BJ (cell line): ENCODE results near the gene SLC17A1. TPM values are rescaled to one million over a fixed set of nuclear protein-coding genes. Genes with fewer than 3 reads are reported as not detected.
"Not testable (repeated sequence)": the region's sequence is repeated elsewhere in the genome, so short reads cannot be mapped to it uniquely, and the experiment has no call there.

Experiments
- CTCF ChIA-PET: fragments of 350-600 bp; formaldehyde crosslinking; extraction: SDS; loops from one replicate; lab custom pipeline; 2021; ENCODE audit warnings: antibody characterized with exemption, inconsistent platforms; lab: Yijun Ruan, JAX
- POLR2A ChIA-PET: fragments of 300-600 bp; sonication (Branson Sonifier 250); formaldehyde crosslinking; extraction: SDS; loops from one replicate; lab custom pipeline; 2021; ENCODE audit warnings: antibody characterized with exemption; lab: Charles Lee
- DNase-seq: peaks from one replicate; pipeline ENCODE4 v3.0.0-alpha.2; 2011; ENCODE audit warnings: low read depth
- H3K27me3 ChIP-seq: 2 replicates; pipeline ENCODE4 v1.6.0; 2011; ENCODE audit warnings: low read length; ENCODE audit not compliant: control insufficient read depth, insufficient read depth
- H3K36me3 ChIP-seq: 2 replicates; pipeline ENCODE4 v1.5.1; 2011; ENCODE audit warnings: low read length; ENCODE audit not compliant: control insufficient read depth, insufficient read depth
- H3K4me3 ChIP-seq: 2 replicates; pipeline ENCODE4 v1.5.1; 2011; ENCODE audit warnings: low read depth, mild to moderate bottlenecking, control low read depth, low read length
- CTCF ChIP-seq: IDR thresholded peaks from 2 replicates; pipeline ENCODE4 v1.5.1; 2011; ENCODE audit warnings: low read depth, mild to moderate bottlenecking, control low read depth, inconsistent platforms, low read length, moderate library complexity; ENCODE audit not compliant: insufficient read depth
- polyA plus RNA-seq: library from polyadenylated mRNA; depleted of rRNA; stranded (reverse); fragments of >200 nt; gene quantifications from 2 replicates; pipeline ENCODE4 v1.2.3, GENCODE V29; 2011

The SLC17A1 gene
- polyA plus RNA-seq, 1 experiment: not detected

- CTCF ChIA-PET: no interaction called here
- POLR2A ChIA-PET: no interaction called here
These were observed 76.4 kb downstream of the SLC17A1 start for GRCh38 chr6:25755483-25755882.

GRCh38 chr6:25754535-25754934, 77.3 kb downstream of the SLC17A1 start, which contains the start of gene SLC17A4:
SLC17A4 (plus strand) TSS chr6:25754742; CDS start chr6:25761963, 7,221 bp downstream.
- Histone ChIP-seq H3K36me3 (no peaks in the 10 kb centered on the region), H3K4me3 (no peak within 1 kb of the TSS), H3K27me3 (no peaks in the 10 kb centered on the region)
- CTCF ChIA-PET: no interaction called here
- POLR2A ChIA-PET: no interaction called here
- no peak for TF ChIP-seq CTCF
- DNase-seq: no peak

More at GRCh38 chr6:25755483-25755882, 76.4 kb downstream of the SLC17A1 start:
- H3K4me3 ChIP-seq: no peak overlapping the region
- TF ChIP-seq CTCF: no peak
- H3K36me3 ChIP-seq: no peaks in the 10 kb centered on the region
- H3K27me3 ChIP-seq: no peaks in the 10 kb centered on the region
- DNase-seq: no peak

GRCh38 chr6:25753079-25753478, 78.8 kb downstream of the SLC17A1 start:
- Histone ChIP-seq H3K27me3 (no peaks in the 10 kb centered on the region), H3K4me3 (no peak overlapping the region), H3K36me3 (no peaks in the 10 kb centered on the region)
- ChIA-PET CTCF (no interaction called here), POLR2A (no interaction called here)
- DNase-seq: no peak
- no peak for TF ChIP-seq CTCF

- Histone ChIP-seq H3K27me3 (no peaks in the 10 kb centered on the region), H3K4me3 (no peak overlapping the region), H3K36me3 (no peaks in the 10 kb centered on the region)
- no peak for DNase-seq
- TF ChIP-seq CTCF: no peak
- ChIA-PET POLR2A (no interaction called here), CTCF (no interaction called here)
These were observed 80.9 kb downstream of the SLC17A1 start for GRCh38 chr6:25750906-25751305.

- DNase-seq: no peak
- Histone ChIP-seq H3K36me3 (no peaks in the 10 kb centered on the region), H3K27me3 (no peaks in the 10 kb centered on the region), H3K4me3 (no peak overlapping the region)
- TF ChIP-seq CTCF: no peak
- CTCF ChIA-PET: interaction anchor here (0.7 kb wide), 1 partner anchor 30 kb away, joined by 3 read pairs; no protein-coding TSS in a partner anchor
- POLR2A ChIA-PET: no interaction called here
These were observed 82.0 kb downstream of the SLC17A1 start for GRCh38 chr6:25749837-25750236.

GRCh38 chr6:25748601-25749517, 83.0 kb downstream of the SLC17A1 start:
- H3K36me3 ChIP-seq, H3K4me3 ChIP-seq, DNase-seq, POLR2A ChIA-PET, CTCF ChIA-PET, H3K27me3 ChIP-seq: not testable (repeated sequence)
